K562 (cell line): Measurements from ENCODE around the gene IFI16. TPM values are rescaled to one million over a fixed set of nuclear protein-coding genes. Genes with fewer than 3 reads are reported as not detected.

ENCODE experiments used
- ATF6 ChIP-seq: sonication (generic); formaldehyde crosslinking; IDR thresholded peaks from 2 replicates; pipeline ENCODE4 v1.4.0; 2020; ENCODE audit warnings: mild to moderate bottlenecking, missing genetic modification reagents
- DACH1 ChIP-seq: fragments of 450-650 bp; IDR thresholded peaks from 2 replicates; pipeline ENCODE4 v1.6.1; 2018; ENCODE audit not compliant: partially characterized antibody
- ETV5 ChIP-seq: sonication (generic); formaldehyde crosslinking; IDR thresholded peaks from 2 replicates; pipeline ENCODE4 v1.4.0; 2020; ENCODE audit warnings: low read depth, mild to moderate bottlenecking, missing genetic modification reagents
- FOSL1 ChIP-seq: fragments of 200-800 bp; sonication (Bioruptor generic); conservative IDR thresholded peaks from 2 replicates; pipeline ENCODE4 v1.6.1; 2016; ENCODE audit warnings: missing genetic modification characterization, missing compliant biosample characterization
- GABPB1 ChIP-seq: sonication (generic); formaldehyde crosslinking; IDR thresholded peaks from 2 replicates; pipeline ENCODE4 v1.8.0; 2022; ENCODE audit warnings: mild to moderate bottlenecking, missing genetic modification reagents
- HBP1 ChIP-seq: fragments of 450-650 bp; formaldehyde crosslinking; IDR thresholded peaks from 2 replicates; pipeline ENCODE4 v1.4.0; 2022; ENCODE audit warnings: missing genetic modification characterization
- NR2F6 ChIP-seq: fragments of 450-650 bp; formaldehyde crosslinking; IDR thresholded peaks from 2 replicates; pipeline ENCODE4 v1.4.0; 2020; ENCODE audit warnings: mild to moderate bottlenecking
- TGIF2 ChIP-seq: sonication (generic); formaldehyde crosslinking; IDR thresholded peaks from 2 replicates; pipeline ENCODE4 v1.8.1; 2022; ENCODE audit warnings: mild to moderate bottlenecking, missing genetic modification reagents, moderate library complexity
- ZBTB17 ChIP-seq: fragments of 450-650 bp; formaldehyde crosslinking; IDR thresholded peaks from 2 replicates; pipeline ENCODE4 v1.4.0; 2020; ENCODE audit warnings: mild to moderate bottlenecking
- ZNF3 ChIP-seq: fragments of 250-450 bp; sonication (Bioruptor Pico); IDR thresholded peaks from 2 replicates; pipeline ENCODE4 v1.5.0; 2021; ENCODE audit warnings: mild to moderate bottlenecking, moderate library complexity
- ZNF511 ChIP-seq: sonication (generic); formaldehyde crosslinking; IDR thresholded peaks from 2 replicates; pipeline ENCODE4 v1.8.0; 2022; ENCODE audit warnings: mild to moderate bottlenecking, missing genetic modification reagents
- polyA plus RNA-seq, 8 experiments: library from polyadenylated mRNA; depleted of rRNA in 4 of 8; stranded (reverse) in 5 of 8; unstranded in 3 of 8; fragments of >200 nt; fragmentation: Nextera tagmentation in 2 of 8; fragmentation: Illumina TruSeq in 1 of 8; extraction: Ambion mirVana in 2 of 8; extraction: Trizol in 1 of 8; gene quantifications; 2 replicates each; pipeline versions ENCODE4 v1.2.1 to v1.2.3, GENCODE V29; 2011 to 2014; ENCODE audit warnings: inconsistent platforms in 1 of 8, missing spikeins in 1 of 8
- total RNA-seq, 7 experiments: library from RNA; depleted of rRNA in 6 of 7; stranded (reverse); fragments of >200 nt in 6 of 7; fragmentation: Illumina TruSeq in 2 of 7; extraction: Trizol in 2 of 7; gene quantifications; 2 replicates each; pipeline versions ENCODE4 v1.2.1 to v1.2.3, GENCODE V29; 2011 to 2021; ENCODE audit warnings: low replicate concordance in 1 of 7
- TF ChIP-seq, protein P1 (sequence below): sonication (generic); formaldehyde crosslinking; IDR thresholded peaks from 2 replicates; pipeline ENCODE4 v1.8.0; 2022; ENCODE audit warnings: mild to moderate bottlenecking, missing genetic modification reagents, borderline replicate concordance

IFI16 gene
- total and polyA plus RNA-seq, 9 of the 15 experiments (the other 6 are each of a cell fraction or from before 2014, with no cell fraction given): 0.70 to 2.8 (median 1.6) TPM

DNA sequence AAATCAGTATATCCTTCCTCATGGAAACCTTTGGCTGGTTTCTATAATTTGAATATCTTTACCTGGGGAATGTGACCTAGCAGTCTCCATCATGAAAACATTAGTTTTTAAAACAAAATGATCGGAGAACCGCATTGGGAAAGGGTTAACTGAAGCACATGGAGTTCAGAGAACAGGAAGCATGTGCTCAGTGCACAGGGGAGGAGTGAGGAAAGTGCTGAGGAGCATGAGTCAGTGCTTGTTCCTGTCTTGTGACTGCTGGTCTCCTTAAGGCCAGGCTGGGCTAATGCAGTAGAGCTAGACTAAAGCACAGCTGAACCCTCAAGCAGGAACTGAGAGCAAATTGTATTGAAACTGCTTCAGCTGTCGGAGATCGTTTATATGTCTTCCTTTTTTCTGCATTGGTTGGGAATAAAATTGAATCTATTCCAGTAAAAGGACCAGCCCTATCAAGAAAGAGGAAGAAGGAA, 5.8 kb downstream of the IFI16 start (continued):
- no peak for TF ChIP-seq DACH1
- no peak for TF ChIP-seq ZNF511 (CRISPR knock-in tag)
- TF ChIP-seq GABPB1 (CRISPR knock-in tag): no peak
- TF ChIP-seq ATF6 (CRISPR knock-in tag): no peak
- no peak for TF ChIP-seq TGIF2 (CRISPR knock-in tag)
- no peak for TF ChIP-seq ZNF3 (CRISPR knock-in tag)
- no peak for TF ChIP-seq NR2F6 (CRISPR knock-in tag)
- no peak for TF ChIP-seq ETV5 (CRISPR knock-in tag)
- 0 out of 2 replicates have a peak, but pooled peaks have one; percentile 47 for TF ChIP-seq ZBTB17 (CRISPR knock-in tag)
- TF ChIP-seq, protein P1, sequence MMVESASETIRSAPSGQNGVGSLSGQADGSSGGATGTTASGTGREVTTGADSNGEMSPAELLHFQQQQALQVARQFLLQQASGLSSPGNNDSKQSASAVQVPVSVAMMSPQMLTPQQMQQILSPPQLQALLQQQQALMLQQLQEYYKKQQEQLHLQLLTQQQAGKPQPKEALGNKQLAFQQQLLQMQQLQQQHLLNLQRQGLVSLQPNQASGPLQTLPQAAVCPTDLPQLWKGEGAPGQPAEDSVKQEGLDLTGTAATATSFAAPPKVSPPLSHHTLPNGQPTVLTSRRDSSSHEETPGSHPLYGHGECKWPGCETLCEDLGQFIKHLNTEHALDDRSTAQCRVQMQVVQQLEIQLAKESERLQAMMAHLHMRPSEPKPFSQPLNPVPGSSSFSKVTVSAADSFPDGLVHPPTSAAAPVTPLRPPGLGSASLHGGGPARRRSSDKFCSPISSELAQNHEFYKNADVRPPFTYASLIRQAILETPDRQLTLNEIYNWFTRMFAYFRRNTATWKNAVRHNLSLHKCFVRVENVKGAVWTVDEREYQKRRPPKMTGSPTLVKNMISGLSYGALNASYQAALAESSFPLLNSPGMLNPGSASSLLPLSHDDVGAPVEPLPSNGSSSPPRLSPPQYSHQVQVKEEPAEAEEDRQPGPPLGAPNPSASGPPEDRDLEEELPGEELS (CRISPR knock-in tag): no peak
- 0 out of 2 replicates have a peak, but pooled peaks have one; percentile 28 for TF ChIP-seq HBP1 (CRISPR knock-in tag)
- TF ChIP-seq FOSL1 (tag): peak; percentile 96
